ENCODE data around the gene SARNP.

The SARNP gene

DNA sequence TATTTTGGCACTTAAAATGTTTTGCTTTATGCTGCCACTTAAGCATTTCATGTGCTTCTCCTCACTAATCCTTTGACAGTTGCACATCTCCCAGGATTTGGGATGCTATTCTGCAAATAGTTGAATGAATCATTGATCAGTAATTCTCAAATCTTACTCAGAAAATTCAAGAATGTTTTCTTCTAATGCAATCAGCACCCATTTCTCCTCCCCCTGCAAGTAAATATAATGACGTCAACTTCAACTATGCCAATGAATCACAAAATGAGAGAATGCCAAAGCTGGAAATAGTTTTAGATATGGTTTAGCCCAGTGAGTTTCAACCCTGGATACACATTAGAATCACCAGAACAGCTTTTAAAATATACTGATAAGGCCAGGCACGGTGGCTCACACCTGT, 103.8 kb downstream of the SARNP start:
- Histone ChIP-seq H3K79me2 (no peaks in the 10 kb centered on the region), H2AFZ (no peak overlapping the region), H3K4me3 (ENCODE audit: low read depth, low read length) (no peak overlapping the region), H3K36me3 (ENCODE audit: control insufficient read depth, insufficient read depth, low read length) (no peaks in the 10 kb centered on the region), H3K4me2 (ENCODE audit: low read length) (no peak overlapping the region), H3K27ac (no peak overlapping the region), H3K4me1 (peaks cover 7% of the 10 kb centered on the region), H3K9me3 (ENCODE audit: control insufficient read depth, low read length) (no peaks in the 10 kb centered on the region), H3K27me3 (ENCODE audit: control insufficient read depth, insufficient read depth, low read length) (no peaks in the 10 kb centered on the region), H3K9ac (no peak overlapping the region)
- no peak for TF ChIP-seq CTCF (IDR thresholded peaks at IDR 0.05)

- Histone ChIP-seq H3K4me1 (peaks cover 7% of the 10 kb centered on the region), H3K4me3 (ENCODE audit: low read depth, low read length) (no peak overlapping the region), H3K27ac (no peak overlapping the region), H2AFZ (no peak overlapping the region), H3K27me3 (ENCODE audit: control insufficient read depth, insufficient read depth, low read length) (no peaks in the 10 kb centered on the region), H3K4me2 (ENCODE audit: low read length) (no peak overlapping the region), H3K36me3 (ENCODE audit: control insufficient read depth, insufficient read depth, low read length) (no peaks in the 10 kb centered on the region), H3K9ac (no peak overlapping the region), H3K79me2 (no peaks in the 10 kb centered on the region), H3K9me3 (ENCODE audit: control insufficient read depth, low read length) (no peaks in the 10 kb centered on the region)
- TF ChIP-seq CTCF (IDR thresholded peaks at IDR 0.05), result no peak
Observed at GRCh38 chr12:55712700-55713415, 104.7 kb downstream of the SARNP start.

DNA sequence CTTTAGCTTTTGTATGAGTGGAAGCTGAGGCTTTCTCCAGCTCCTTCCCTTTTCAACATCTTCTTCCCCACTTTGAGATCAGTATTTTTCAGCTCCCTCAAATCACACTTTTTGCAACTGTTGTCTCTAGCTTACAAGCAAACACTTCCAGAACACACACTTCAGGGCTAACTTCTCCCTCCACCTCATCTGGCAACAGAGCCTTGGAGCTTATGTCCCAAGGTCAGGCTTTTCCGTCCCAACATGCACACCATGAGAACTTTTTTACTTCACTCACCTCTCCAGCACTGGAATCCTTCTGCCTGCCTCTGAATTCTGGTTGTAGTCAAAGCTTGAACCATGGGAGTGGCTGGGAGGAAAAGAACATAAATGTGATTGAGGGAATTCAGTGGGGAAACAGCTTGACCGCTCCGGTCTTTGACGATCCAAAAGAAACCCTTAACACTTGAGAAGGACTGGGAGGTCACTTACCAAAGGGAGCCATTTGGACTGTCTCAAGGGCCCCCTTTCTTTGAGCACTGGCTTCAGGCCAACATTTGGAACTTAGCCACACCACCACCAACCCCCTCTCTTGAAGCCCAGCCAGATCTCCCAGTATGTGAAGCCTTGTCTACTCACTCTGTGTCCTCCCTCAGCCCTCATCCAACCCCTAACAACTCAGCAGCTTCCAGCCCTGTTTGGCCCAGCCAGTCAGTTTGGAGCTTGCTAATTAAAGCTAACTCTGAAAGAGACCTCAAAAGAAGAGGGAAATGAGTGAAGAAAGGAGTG, 105.6 kb downstream of the SARNP start:
- no peak for TF ChIP-seq CTCF (IDR thresholded peaks at IDR 0.05)
- no peaks in the 10 kb centered on the region for H3K36me3 ChIP-seq (ENCODE audit: control insufficient read depth, insufficient read depth, low read length)
- H3K27ac ChIP-seq, result no peak overlapping the region
- H3K9me3 ChIP-seq (ENCODE audit: control insufficient read depth, low read length), result no peaks in the 10 kb centered on the region
- H3K4me3 ChIP-seq (ENCODE audit: low read depth, low read length), result no peak overlapping the region
- no peaks in the 10 kb centered on the region for H3K79me2 ChIP-seq
- H3K9ac ChIP-seq, result no peak overlapping the region
- no peak overlapping the region for H3K4me2 ChIP-seq (ENCODE audit: low read length)
- peaks cover under 1% of the 10 kb centered on the region for H3K4me1 ChIP-seq
- no peak overlapping the region for H2AFZ ChIP-seq
- H3K27me3 ChIP-seq (ENCODE audit: control insufficient read depth, insufficient read depth, low read length), result no peaks in the 10 kb centered on the region

DNA sequence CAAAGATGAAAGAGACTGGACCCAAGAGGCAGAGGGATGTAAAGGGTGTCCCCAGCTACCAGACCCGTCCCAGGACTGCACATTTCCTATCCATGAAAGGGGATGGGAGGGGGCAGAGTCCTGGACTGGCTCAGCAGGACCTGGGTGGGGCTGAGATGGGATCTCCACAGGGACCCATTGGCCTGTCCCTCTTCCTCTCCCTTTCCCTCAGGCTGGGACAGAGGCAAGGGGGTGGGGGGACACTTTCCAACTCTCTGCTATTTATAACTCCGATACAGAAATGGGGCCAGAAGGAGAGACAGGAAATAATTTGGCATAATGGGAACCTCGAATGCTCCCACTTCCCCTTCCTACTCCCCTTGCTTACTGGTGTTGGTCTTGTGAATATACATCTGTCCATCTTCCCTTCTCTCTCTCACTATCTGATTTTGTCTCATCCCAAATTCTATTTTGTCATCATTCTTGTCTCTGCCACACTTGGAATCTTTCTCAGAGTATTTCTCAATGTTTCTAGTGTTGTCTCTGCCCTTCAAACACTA, 108.8 kb downstream of the SARNP start:
- TF ChIP-seq CTCF (IDR thresholded peaks at IDR 0.05), result no peak
- Histone ChIP-seq H3K27me3 (ENCODE audit: control insufficient read depth, insufficient read depth, low read length) (no peaks in the 10 kb centered on the region), H3K4me1 (no peaks in the 10 kb centered on the region), H2AFZ (no peak overlapping the region), H3K4me2 (ENCODE audit: low read length) (no peak overlapping the region), H3K4me3 (ENCODE audit: low read depth, low read length) (no peak overlapping the region), H3K79me2 (no peaks in the 10 kb centered on the region), H3K27ac (no peak overlapping the region), H3K36me3 (ENCODE audit: control insufficient read depth, insufficient read depth, low read length) (no peaks in the 10 kb centered on the region), H3K9ac (no peak overlapping the region), H3K9me3 (ENCODE audit: control insufficient read depth, low read length) (no peaks in the 10 kb centered on the region)

Data from parathyroid adenoma (tissue), 2 donors.